Measurements from ENCODE around the gene HRG.
"Not testable (repeated sequence)": the region's sequence is repeated elsewhere in the genome, so short reads cannot be mapped to it uniquely, and the experiment has no call there.

Gene HRG

DNA sequence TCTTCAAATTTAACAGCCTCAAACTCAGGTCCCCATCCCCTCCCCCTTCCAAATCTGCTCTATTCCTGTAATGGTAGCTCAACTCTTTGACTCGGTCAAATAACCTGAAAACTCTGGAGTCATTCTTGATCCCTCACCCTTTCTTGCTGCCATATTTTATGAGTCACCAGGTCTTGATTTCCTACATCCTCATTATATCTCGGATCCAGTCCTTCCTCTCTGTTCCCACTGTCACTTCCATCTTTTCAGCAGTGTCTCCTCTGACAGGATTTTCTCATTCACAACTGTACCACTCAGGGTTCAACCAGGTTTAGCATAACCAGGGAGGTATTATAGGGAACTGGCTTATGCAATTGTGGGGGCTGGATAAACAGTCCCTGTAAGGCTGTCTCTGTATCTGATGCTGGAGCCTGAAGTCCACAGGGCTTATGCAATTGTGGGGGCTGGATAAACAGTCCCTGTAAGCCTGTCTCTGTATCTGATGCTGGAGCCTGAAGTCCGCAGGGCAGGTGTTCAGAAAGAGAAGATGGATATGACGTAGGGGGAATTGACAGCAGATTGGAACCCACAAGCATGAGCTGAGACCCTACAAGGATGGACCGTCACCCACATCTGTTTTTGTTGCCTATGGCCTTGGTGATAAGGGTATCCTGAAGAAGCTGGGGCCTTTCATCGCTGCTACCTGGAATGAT is 34.7 kb upstream of the HRG start:
- Histone ChIP-seq H3K9me3 (ENCODE audit: insufficient read depth, low read length) (no peaks in the 10 kb centered on the region), H3K4me1 (ENCODE audit: insufficient read depth, insufficient read length) (no peaks in the 10 kb centered on the region)
- TF ChIP-seq SUZ12 (IDR thresholded peaks at IDR 0.05; ENCODE audit: extremely low read depth, insufficient read depth, insufficient read length) (no peak), ZNF274 (IDR thresholded peaks at IDR 0.05; ENCODE audit: low read depth, low read length) (no peak), YY1 (IDR thresholded peaks at IDR 0.05; ENCODE audit: insufficient read depth, insufficient read length) (no peak)

DNA sequence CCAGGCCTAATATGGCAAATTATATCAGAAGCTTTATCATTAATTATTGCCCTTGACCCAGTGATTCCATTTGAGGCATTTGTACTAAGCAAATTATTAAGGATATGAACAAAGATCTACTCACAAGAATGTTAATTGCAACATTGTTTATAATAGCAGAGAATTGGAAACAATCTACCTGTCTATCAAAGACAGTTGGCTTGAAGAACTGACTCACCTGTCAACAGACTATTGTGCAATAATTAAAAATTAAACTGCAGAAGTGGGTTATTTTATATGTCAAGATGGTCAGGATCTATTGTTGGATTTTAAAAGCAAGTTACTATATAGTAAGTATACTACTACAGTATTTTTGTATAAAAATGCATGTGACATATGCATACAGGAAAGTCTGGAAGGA is 32.3 kb upstream of the HRG start:
- Histone ChIP-seq H3K9ac (ENCODE audit: insufficient read length, low read depth) (no peak overlapping the region), H3K4me3 (ENCODE audit: insufficient read length, low read depth) (no peak overlapping the region), H3K36me3 (ENCODE audit: insufficient read depth, insufficient read length, low read length) (no peaks in the 10 kb centered on the region), H3K27me3 (ENCODE audit: insufficient read depth, insufficient read length) (no peaks in the 10 kb centered on the region), H3K9me3 (ENCODE audit: insufficient read depth, low read length) (no peaks in the 10 kb centered on the region), H3K4me1 (ENCODE audit: insufficient read depth, insufficient read length) (no peaks in the 10 kb centered on the region)
- no peak for TF ChIP-seq ZNF274 (IDR thresholded peaks at IDR 0.05; ENCODE audit: low read depth, low read length)
- no peak for TF ChIP-seq YY1 (IDR thresholded peaks at IDR 0.05; ENCODE audit: insufficient read depth, insufficient read length)
- no peak for TF ChIP-seq SUZ12 (IDR thresholded peaks at IDR 0.05; ENCODE audit: extremely low read depth, insufficient read depth, insufficient read length)
- DNase-seq (ENCODE audit: low read depth, low spot score), result no peak

More for the DNA sequence above, 34.7 kb upstream of the HRG start:
- H3K36me3 ChIP-seq (ENCODE audit: insufficient read depth, insufficient read length, low read length), result no peaks in the 10 kb centered on the region
- no peak overlapping the region for H3K4me3 ChIP-seq (ENCODE audit: insufficient read length, low read depth)
- peaks cover 5% of the 10 kb centered on the region for H3K27me3 ChIP-seq (ENCODE audit: insufficient read depth, insufficient read length)
- DNase-seq (ENCODE audit: low read depth, low spot score), result no peak
- H3K9ac ChIP-seq (ENCODE audit: insufficient read length, low read depth), result no peak overlapping the region

DNA sequence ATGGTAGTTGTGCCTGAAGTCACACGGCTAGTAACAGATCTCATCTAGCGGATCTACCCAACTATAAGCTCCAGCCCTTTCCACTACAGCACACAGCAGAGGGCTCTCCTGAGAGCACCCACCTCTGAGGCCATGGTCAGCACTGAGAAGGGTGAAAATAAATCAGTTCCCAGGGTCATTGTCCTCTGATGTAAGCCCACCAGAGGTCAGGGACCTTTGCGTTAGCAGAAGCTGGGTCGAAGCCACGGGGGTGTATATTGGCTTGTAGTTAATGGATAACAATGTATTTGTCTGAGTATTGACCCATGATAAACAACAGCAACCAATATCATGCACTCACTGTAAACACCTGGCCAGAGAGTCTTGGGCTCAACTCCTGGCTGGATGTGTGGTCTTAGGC is 31.6 kb upstream of the HRG start:
- H3K9me3 ChIP-seq (ENCODE audit: insufficient read depth, low read length); H3K4me3 ChIP-seq (ENCODE audit: insufficient read length, low read depth); H3K4me1 ChIP-seq (ENCODE audit: insufficient read depth, insufficient read length); H3K36me3 ChIP-seq (ENCODE audit: insufficient read depth, insufficient read length, low read length); H3K9ac ChIP-seq (ENCODE audit: insufficient read length, low read depth); DNase-seq (ENCODE audit: low read depth, low spot score); H3K27me3 ChIP-seq (ENCODE audit: insufficient read depth, insufficient read length): not testable (repeated sequence)

DNA sequence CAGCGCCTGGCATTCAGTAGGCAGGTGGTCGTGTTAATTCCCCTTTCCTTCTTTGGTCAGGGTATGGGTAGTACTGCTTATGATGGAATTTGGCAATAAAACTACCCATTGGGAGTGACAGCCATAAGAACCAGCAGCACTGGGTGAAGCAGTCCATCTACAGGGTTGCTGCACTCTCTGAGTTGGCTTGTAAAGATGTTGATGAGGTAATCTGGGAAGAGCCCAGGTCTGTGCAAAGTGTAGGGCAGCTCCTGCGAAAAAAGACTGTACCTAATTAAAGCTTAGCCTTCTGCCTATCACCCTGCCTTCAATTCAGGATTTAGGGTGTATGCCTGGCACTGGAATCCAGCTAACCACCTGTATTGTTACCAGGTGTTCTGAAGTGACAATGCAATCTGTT is 30.3 kb upstream of the HRG start:
- DNase-seq (ENCODE audit: low read depth, low spot score), result no peak
- no peaks in the 10 kb centered on the region for H3K4me1 ChIP-seq (ENCODE audit: insufficient read depth, insufficient read length)
- H3K9me3 ChIP-seq (ENCODE audit: insufficient read depth, low read length), result peaks cover 10% of the 10 kb centered on the region; the same call in 1 of the 2 replicates
- TF ChIP-seq ZNF274 (IDR thresholded peaks at IDR 0.05; ENCODE audit: low read depth, low read length) (no peak), SUZ12 (IDR thresholded peaks at IDR 0.05; ENCODE audit: extremely low read depth, insufficient read depth, insufficient read length) (no peak), YY1 (IDR thresholded peaks at IDR 0.05; ENCODE audit: insufficient read depth, insufficient read length) (no peak)
- no peak overlapping the region for H3K4me3 ChIP-seq (ENCODE audit: insufficient read length, low read depth)
- H3K27me3 ChIP-seq (ENCODE audit: insufficient read depth, insufficient read length), result no peaks in the 10 kb centered on the region
- H3K36me3 ChIP-seq (ENCODE audit: insufficient read depth, insufficient read length, low read length), result no peaks in the 10 kb centered on the region
- no peak overlapping the region for H3K9ac ChIP-seq (ENCODE audit: insufficient read length, low read depth)

GRCh38 chr3:186636536-186636935 is 29.3 kb upstream of the HRG start:
- no peak for TF ChIP-seq SUZ12 (IDR thresholded peaks at IDR 0.05; ENCODE audit: extremely low read depth, insufficient read depth, insufficient read length)
- no peak for TF ChIP-seq YY1 (IDR thresholded peaks at IDR 0.05; ENCODE audit: insufficient read depth, insufficient read length)
- no peak for TF ChIP-seq ZNF274 (IDR thresholded peaks at IDR 0.05; ENCODE audit: low read depth, low read length)
- Histone ChIP-seq H3K9ac (ENCODE audit: insufficient read length, low read depth) (no peak overlapping the region), H3K27me3 (ENCODE audit: insufficient read depth, insufficient read length) (no peaks in the 10 kb centered on the region), H3K4me3 (ENCODE audit: insufficient read length, low read depth) (no peak overlapping the region), H3K4me1 (ENCODE audit: insufficient read depth, insufficient read length) (no peaks in the 10 kb centered on the region), H3K9me3 (ENCODE audit: insufficient read depth, low read length) (peaks cover 10% of the 10 kb centered on the region; the same call in 1 of the 2 replicates), H3K36me3 (ENCODE audit: insufficient read depth, insufficient read length, low read length) (no peaks in the 10 kb centered on the region)
- DNase-seq (ENCODE audit: low read depth, low spot score), result no peak

DNA sequence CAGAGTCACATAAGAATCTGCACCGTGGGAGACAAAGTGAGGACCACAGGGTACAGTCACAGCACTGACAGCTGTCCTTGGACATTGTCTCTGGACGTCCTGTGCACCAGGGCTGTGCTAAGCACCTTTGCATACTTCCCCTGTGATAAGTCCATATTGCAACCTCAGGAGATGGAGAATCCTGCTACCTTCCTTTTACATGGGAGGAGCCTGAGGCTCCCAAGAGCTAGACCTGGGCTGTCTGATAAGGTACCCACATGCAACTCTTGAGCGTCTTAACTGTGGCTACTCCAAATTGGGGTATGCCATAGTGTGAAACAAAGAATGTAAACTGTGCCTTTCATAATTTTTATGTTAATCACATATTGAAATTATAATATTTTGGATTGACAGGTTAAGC is 28.1 kb upstream of the HRG start:
- no peaks in the 10 kb centered on the region for H3K36me3 ChIP-seq (ENCODE audit: insufficient read depth, insufficient read length, low read length)
- H3K27me3 ChIP-seq (ENCODE audit: insufficient read depth, insufficient read length), result no peaks in the 10 kb centered on the region
- DNase-seq (ENCODE audit: low read depth, low spot score), result no peak
- no peak for TF ChIP-seq YY1 (IDR thresholded peaks at IDR 0.05; ENCODE audit: insufficient read depth, insufficient read length)
- TF ChIP-seq ZNF274 (IDR thresholded peaks at IDR 0.05; ENCODE audit: low read depth, low read length), result no peak
- no peak for TF ChIP-seq SUZ12 (IDR thresholded peaks at IDR 0.05; ENCODE audit: extremely low read depth, insufficient read depth, insufficient read length)
- H3K9me3 ChIP-seq (ENCODE audit: insufficient read depth, low read length), result peaks cover 10% of the 10 kb centered on the region; the same call in 1 of the 2 replicates
- H3K4me1 ChIP-seq (ENCODE audit: insufficient read depth, insufficient read length), result no peaks in the 10 kb centered on the region
- H3K9ac ChIP-seq (ENCODE audit: insufficient read length, low read depth), result no peak overlapping the region
- H3K4me3 ChIP-seq (ENCODE audit: insufficient read length, low read depth), result no peak overlapping the region

- Histone ChIP-seq H3K9ac (ENCODE audit: insufficient read length, low read depth) (no peak overlapping the region), H3K36me3 (ENCODE audit: insufficient read depth, insufficient read length, low read length) (no peaks in the 10 kb centered on the region), H3K27me3 (ENCODE audit: insufficient read depth, insufficient read length) (no peaks in the 10 kb centered on the region), H3K9me3 (ENCODE audit: insufficient read depth, low read length) (peaks cover 10% of the 10 kb centered on the region; the same call in 1 of the 2 replicates), H3K4me1 (ENCODE audit: insufficient read depth, insufficient read length) (no peaks in the 10 kb centered on the region), H3K4me3 (ENCODE audit: insufficient read length, low read depth) (no peak overlapping the region)
- DNase-seq (ENCODE audit: low read depth, low spot score), result no peak
- no peak for TF ChIP-seq SUZ12 (IDR thresholded peaks at IDR 0.05; ENCODE audit: extremely low read depth, insufficient read depth, insufficient read length)
- no peak for TF ChIP-seq ZNF274 (IDR thresholded peaks at IDR 0.05; ENCODE audit: low read depth, low read length)
These were observed 27.6 kb upstream of the HRG start for GRCh38 chr3:186638259-186638658.
